Measurements from ENCODE around the gene TMEM170A.
"Not testable (repeated sequence)": the region's sequence is repeated elsewhere in the genome, so short reads cannot be mapped to it uniquely, and the experiment has no call there.

The TMEM170A gene

DNA sequence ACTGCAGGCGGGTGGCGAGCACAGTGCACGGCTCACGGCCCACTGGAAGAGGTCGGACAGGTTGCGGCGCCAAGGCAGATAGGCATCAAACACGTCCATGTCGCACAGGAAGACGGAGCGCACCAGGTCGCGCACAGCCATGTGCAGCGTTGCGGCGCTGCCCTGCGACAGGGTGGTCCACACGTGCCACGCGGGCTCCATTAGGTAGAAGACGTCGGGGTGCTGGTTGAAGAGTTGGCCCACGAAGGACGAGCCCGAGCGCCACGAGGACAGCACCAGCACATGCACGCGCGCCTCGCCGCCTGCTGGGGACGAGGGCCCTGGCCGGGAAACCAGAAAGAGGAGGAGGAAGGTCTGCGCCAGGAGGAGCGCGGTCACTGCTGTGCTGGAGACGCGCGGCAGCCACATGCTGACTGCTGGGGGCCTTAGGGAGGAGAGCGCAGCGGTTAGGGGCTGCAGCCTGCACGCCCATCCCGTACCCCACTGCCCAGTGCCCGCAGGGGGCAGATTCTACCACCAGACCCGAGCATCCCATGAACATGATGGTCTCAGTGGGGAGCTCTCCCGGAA lies 15.0 kb upstream of the TMEM170A start:
- DNase-seq, result no peak

DNA sequence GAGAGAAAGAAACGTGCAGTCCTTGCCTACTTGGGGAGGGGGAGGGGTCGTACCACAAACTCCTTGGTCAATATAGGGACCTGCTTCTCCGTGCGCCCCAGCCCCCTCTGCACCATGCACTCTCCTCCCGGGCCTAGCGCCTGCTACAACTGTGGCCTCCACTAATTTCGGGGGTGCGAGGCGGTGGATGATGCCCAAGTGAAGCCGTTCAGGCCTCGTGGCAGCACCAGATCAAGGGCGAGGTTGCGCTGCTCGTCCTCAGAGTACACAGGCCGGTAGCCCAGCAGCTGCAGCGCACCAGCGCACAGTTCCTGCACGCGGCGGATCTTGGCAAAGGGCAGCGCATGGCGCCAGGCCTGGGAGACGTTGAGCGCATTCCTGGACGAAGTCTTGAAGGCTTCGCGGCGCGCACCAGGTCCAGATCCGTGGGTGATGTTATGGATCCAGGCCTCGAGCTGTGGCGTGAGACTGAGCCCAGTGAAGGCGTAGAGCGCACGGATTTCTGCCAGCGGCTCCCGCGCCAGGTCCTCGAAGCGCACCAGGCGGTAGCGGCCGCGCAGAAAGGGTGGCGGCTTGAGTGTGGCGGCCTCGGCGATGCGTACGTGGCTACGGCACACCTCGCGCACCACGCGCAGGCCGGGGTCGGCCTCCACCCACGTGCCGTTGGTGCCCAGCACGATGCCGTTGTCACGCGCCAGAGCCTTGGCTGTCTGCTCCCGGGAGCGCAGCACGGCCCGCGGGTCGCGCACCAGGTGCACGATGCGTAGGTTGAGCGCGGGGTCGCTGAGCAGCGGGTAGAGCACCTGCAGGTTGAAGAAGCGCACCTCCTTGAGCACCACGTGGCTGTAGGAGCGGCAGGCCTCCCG lies 14.2 kb upstream of the TMEM170A start:
- no peak for DNase-seq

DNA sequence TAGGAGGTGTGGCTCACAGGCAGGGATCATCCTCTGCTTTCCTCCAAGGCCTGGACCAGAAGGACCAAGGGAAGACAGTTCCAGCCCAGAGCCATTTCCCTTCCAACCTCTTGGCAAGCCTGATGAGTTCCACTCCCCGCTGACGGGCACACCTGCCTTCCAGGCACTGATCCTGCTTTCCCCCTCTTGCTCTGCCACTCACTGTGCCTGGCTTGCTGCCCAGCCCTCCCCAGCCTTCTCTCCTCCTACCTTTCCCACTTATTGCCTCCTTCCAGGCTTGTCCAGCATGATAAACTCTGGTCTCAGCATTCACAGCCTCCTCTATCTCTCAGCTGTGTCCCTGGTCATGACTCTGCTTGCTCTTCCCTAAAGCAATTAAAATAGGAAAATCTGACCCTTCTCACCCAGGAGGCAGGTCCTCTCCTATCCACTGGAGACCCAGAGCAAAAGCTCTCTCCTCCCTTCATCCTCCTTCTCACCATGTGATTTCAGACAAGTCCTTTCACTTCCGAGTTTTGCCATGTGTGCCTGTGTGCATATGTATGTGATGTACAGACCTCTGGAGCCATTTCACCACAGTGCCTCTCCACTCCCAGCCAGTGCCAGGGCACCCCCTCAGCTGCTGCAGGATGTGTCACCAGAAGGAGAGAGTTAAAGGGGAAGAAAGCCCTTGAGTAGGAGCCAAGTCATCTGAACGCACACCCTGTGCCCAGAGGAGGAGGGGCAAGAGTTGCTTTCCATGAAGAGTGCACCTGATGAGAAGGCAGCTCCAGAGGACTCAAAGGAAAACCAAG lies 13.4 kb upstream of the TMEM170A start:
- DNase-seq, result peak; percentile 98

DNA sequence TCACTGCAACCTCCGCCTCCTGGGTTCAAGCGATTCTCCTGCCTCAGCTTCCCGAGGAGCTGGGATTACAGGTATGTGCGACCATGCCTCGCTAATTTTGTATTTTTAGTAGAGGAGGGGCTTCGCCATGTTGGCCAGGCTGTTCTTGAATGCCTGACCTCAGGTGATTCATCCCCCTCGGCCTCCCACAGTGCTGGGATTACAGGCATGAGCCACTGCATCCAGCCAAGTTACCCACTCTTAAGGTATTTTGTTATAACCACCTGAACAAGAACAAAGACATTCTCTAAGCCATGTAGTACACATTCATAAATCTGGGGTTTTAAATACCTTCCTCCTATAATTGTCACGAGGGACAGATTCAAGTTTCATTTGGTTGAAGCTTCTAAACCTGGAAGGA lies 12.3 kb upstream of the TMEM170A start:
- DNase-seq, result no peak

DNA sequence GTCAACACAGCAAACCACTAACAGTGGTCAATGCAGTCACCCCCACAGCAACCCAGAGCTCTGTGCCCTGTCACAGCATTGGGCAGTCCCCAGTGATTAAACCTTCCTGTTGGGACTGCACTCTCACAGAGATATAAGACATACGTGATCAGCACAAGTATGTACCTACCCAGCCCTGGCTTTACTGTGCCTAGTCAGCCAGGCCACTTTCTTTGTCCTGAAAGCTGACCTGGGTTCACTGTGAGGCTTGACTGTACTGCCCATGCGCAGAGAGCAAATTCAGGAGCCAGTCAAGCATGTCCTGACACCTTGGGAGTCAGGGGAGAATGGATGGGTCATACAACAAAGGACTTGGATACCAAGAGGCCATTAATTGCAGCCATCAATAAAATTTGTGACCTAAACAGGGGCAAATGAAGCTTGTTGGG lies 10.9 kb upstream of the TMEM170A start:
- no peak for DNase-seq

DNA sequence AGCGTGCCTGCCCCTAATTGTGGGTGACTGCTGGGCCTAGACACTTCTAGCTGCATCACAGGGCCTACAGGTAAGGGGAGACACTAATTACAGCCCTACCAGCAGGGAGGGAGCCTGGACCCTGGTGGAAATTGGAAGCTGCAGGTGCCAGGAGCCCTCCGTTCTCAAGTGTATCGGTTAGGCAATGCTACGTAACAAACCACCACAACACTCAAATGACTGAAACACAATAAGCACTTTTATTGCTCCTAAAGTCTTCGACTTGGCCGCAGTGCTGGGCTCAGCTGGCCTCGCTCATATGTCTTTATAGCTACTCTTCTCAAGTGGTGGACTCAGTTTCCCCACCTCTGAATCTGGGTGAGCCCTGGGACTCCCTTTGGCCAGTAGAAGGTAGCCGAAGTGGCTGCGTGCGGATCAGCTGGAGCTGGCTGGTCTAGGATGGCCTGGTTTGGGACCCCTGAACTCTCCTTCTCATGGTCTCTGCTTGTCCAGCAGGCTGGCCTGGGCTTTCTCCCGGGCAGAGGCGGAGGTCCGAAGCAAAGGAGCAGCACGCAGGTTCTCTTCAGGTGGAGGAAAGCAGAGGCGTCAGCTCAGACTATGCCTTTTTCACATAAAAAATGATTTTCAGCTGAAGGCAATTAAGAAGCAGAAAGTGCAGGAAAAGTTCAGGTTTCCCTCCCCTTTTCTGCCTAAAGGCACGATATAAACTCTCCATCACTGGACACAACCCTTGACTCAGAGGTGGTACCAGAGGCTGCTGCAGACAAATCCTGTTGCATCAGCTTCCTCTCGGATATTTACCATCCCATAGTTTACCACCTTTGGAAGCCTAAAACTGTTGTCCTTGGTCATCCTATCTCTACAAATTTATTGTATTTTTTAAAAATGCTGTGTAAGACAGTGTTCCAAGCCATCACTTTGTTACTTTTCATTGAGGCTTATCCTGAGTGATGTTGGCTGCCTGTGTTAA lies 8.7 kb upstream of the TMEM170A start:
- DNase-seq, result no peak

DNA sequence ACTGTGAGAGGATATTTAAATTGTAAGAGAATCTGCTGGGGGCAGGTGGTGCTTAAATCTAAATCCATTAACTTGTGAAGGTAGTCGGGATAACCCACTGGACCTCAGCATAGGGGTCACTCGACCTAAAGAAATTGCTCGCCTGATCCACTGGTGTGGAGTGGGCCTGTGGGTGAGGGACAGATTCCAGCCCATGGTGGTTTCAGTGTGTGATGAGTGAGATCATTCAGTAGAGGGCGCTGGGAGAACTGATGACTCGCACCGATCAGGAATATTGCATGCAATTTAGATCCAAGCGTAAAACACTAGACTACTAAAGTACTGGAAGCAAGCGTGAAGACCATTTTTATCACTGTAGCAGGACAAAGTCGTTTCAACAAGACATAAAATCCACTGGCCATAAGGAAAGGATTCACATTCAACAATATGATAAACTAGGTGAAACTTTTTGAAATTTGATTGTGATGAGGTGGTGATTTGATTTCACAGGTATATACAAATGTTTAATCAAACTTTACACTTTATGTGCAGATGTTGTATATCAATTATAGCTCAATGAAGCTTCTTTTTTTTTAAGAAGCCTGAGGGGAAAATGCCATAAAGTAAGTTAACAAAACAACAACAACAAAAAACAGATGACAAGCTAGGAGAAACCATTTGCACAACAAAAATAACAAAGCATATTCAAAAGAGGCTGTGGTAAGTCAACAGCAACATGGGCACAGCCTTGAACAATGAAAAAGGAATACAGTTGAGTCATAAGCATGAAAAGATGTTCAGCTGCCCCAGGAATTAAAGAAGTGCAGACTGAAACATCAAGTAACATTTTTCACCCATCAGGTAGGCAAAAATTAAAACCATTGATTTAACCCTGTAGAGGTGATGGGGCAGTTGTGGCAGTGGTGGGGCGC lies 7.5 kb upstream of the TMEM170A start:
- DNase-seq, result peak; percentile 61

DNA sequence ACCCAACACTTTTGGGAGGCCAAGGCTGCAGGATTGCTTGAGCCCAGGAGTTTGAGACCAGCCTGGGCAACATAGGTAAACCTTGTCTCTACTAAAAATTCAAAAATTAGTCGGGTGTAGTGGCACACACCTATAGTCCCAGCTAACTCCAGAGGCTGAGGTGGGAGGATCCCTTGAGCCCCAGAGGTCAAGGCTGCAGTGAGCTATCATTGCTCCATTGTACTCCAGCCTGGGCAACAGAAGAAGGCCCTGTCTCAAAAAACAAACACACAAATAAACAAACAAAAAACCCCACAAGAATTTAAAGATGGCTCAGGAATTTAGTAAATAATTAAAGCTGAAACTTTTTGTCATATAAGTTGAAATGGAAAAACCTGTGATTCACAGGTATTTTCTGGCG lies 2.3 kb upstream of the TMEM170A start:
- no peak for DNase-seq

DNA sequence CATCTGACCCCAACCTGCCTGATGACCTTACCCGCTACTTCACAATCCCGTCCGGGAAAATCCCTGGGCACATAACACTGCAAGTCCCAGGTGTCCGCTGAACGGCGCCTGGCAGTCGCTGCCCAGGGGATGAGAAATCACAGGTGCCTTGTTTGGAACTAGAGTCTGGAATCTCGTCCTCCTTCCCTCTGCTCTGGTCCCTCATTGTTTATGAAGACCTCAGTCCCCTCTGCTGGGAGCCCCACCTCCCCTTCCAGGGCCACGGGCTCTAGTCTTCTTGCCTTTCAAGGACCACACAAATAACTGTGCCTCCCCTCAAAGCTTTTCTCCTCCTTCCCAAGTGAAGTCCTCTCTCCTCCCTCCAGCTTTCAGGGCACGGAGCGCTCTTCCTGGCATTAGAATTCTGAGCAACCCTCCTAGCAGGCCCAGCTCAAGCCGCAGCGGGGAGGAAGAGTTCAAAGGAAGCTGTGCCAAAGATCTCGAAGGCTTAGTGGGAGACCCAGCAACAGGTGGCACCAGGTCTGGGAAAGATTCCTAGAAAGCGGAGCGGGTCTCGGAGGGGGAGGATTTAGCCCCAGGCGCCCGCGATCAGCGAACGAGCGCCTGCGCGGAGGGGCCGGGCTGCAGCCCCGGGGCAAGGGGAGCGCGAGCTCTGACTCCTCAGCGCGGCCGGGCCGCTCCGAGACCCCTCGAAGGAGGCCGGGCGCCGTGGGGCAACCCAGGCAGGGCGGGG lies 934 bp downstream of the TMEM170A start:
- not testable (repeated sequence) for DNase-seq

DNA sequence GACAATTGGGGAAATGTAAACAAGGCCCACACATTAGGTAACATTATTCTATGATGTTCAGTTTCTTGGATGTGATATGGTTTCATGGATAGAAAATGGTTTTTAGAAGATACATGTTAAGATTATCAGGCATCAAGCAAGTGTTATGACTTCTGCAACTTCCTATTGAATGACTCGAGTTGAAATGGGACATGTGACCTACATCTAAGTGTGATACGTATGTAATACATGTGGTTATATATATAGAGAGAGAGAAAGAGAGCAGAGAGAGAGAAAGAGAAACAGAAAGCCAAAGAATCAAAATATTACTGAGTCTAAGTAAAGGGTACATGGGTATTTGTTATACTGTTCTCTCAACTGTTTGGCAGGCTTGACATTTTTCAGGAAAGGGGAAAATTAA lies 1.7 kb downstream of the TMEM170A start:
- peak; percentile 12 for DNase-seq

DNA sequence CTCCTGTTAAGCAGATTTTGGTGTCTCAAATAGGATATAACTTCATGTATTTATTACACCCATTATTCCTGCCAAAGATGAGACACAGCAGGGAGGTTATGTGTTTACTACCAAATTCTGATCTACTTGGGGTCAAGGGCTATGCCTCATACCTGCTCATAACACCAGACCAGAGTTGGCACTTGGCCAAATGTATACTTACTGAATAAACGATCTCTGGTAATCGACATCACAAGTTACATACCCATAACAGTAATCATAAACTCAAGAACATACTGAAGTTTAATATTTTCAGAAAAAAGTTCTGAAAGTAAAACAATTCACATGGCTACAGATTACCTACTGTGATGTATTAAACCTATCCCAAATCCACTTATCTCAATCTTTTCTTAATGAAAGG lies 2.9 kb downstream of the TMEM170A start:
- DNase-seq, result no peak

DNA sequence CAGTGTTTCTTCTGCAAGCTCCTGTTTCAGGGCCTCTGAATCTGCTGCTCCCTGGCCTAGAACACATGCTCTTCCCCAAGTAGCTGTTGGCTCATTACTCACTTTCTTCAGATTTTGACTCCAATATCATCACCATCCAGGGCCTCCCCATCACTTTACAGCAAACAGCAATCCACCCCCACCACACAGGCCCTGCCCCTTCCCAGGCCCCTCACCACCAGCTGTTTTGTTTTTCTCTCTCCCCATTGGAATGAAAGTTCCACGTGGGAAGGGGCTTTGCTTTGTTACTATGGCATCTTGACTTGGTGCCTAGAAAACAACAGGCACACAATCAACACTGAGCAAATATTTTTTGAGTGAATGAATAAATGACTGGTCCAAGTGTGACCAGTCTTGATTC lies 4.0 kb downstream of the TMEM170A start:
- DNase-seq, result no peak

DNA sequence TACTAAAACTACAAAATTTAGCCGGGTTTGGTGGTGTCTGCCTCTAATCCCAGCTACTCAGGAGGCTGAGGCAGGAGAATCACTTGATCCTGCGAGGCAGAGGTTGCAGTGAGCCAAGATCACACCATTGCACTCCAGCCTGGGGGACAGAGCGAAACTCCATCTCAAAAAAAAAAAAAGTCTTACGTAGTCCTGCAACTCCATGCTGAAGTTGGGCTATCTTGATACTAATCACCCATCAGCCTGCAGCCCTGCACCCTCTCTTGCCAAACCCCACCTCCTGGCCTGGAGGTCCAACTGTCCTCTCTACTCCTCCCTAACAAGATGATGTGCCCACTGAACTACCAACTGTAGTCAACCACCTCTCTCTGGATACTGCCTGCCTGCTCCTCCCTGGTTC lies 4.8 kb downstream of the TMEM170A start:
- DNase-seq, result no peak

DNA sequence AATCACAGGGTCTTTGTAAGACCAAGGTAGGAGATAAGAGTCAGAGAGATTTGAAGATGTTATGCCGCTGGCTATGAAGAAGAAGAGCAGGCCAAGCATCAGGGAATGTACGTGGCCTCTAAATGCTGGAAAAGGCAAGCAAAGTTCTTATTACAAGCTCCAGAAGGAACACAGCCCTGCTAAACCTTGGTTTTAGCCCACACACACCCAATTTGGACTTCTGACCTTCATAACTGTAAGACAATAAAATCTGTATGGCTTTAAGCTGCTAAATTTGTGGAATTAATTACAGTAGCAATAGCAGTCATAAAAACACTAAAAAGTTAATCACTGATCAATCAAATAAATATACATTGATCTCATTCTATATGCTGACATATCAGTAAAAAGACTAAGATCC lies 6.0 kb downstream of the TMEM170A start:
- DNase-seq, result no peak

DNA sequence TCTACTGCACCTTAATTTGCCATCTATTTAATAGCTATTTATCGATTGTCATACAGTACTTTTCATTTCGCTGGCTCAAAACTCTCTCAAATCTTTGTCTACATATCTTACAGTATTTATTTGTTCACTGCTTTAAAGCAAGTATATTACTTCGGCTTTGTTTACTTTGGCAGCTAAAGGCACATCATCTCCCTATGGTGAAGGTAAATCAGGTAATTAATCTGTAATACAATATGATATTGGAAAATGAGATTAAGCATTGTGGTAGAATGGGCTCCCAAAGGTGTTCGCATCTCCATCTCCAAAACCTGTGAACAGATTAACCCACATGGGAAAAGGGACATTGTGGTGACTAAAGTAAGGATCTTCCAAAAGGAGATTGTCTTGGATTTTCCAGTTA lies 6.5 kb downstream of the TMEM170A start:
- no peak for DNase-seq

DNA sequence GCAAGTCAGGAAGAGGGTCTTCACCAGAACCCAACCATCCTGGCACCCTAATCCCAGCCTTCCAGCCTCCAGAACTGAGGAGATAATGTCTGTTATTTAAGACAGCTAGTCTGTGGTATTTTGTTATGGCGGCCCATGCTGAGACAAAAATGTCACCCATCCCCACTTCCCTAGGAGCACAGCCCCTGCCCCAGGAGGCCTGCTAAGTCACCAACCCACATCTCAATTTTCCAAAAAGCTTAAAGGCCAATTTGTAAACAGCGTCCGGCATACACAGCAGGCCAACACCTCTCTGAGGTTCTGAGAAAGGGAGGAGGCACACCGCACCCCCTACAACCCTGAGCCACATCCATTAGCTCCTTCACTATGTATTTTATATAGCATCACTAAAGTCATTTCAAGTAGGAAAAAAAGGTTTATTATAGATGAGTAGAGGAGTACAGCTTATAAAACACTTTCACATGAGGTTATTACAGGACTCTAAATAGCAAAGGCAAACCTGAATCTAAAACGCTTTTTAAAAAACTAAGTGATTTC lies 6.9 kb downstream of the TMEM170A start:
- no peak for DNase-seq

DNA sequence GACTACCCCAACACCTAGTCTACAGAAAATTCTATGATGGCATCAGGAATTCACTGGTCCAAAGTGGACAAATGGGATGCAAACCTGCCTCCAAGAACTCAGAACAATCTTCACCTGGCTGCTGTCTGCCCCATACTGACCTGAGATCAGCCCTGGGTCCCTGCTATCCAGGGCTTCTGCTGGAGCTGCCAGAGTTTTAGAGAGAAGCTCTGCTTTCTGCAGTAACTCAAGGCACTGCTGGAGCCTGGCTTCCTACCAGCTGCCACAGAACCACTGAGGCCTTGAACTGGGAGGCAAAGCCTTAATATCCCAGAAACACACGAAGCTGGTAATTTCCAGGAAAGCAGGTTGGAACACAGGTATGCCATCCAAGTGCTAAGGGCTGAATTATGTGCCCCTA lies 7.5 kb downstream of the TMEM170A start:
- no peak for DNase-seq

DNA sequence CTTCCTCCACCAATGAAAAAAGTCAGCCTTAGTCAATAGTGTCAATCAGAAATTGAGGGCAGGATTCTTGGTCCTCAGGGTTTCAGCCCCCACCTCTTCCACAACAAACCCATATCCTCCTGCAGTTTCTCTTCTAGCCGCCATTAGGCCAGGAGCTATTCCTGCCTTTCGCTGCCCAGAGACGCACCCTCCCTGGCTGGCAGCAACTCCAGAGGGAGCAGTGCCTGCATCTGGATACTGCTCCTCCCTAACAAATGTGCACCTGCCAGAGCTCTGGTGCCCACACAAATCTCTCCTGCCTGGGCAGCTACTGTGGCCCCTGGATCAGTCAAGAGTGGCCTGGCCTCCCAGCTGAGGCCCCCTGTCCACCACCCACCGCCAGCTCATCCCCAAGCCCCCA lies 8.0 kb downstream of the TMEM170A start:
- DNase-seq, result not testable (repeated sequence)

DNA sequence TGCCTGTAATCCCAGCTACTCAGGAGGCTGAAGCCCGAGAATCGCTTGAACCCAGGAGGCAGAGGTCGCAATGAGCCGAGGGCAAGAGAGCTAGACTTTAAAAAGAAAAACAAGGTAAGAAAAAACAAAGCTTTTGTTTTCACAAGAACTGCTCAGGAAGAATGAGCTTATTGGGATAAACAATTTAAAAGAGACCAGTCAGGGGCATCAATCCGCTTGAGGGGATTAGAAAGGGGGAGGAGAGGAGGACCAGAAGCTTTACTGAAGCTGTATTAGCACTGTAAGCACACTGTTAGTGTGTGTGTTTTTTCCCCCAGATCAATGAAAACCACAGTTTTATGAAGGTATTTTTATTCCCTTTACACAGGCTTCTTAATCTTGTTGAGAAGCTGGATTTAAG lies 8.8 kb downstream of the TMEM170A start:
- DNase-seq, result no peak

DNA sequence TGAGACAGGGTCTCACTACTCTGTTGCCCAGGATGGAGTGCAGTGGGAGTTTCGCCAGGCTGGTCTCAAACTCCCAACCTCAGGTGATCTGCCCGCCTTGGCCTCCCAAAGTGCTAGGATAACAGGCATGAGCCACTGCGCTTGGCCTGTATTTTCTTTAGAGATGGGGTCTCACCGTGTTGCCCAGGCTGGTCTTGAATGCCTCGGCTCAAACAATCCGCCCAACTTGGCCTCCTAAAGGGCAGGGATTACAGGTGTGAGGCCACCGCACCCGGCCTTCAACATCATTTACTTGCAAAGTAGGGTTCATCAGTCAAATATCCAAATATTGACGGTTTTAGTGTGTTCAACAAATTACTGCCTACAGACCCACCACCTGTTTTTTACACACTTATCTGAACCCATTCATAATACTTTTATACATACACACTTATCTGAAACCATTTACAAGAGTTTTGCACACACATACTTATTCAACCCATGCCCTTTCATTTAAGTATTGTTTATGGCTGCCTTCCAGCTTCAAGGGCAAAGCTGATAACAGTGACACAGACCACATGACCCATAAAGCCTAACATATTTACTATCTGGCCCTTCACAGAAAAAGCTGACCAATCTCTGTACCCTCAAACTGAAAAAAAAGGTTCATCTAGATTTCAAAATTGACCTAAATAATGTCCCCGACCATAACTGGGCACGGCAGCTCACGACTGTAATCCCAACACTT lies 11.9 kb downstream of the TMEM170A start:
- no peak for DNase-seq

Data from MV-4-11 (cell line).